Right cardiac atrium (tissue), 5 donors: ENCODE measurements around the gene CENPA. TPM values are rescaled to one million over a fixed set of nuclear protein-coding genes. Genes with fewer than 3 reads are reported as not detected.

Source experiments
- polyA plus RNA-seq: library from polyadenylated mRNA; stranded (reverse); fragments of 200-250 nt; gene quantifications from one replicate; pipeline ENCODE4 v1.2.3, GENCODE V29; 2013
- total RNA-seq, 4 donors: library from RNA; stranded (reverse); fragmentation: NEBNext Ultra II Directional; extraction: Animal tissue kit (Norgen Biotek cat#: 25700); gene quantifications; one replicate each; pipeline ENCODE4 v1.2.1, GENCODE V29; 2021
- donor health status: healthy with polysubstance abuse.
- donor health status: DM: no; HTN: yes; CAD: no.
- donor health status: DM: no; HTN: no; CAD: no.
- donor health status: DM: no; HTN: yes; CAD: no; lungs with severe emphysema.
- donor health status: DM: yes; HTN: yes; CAD: no.

CENPA gene
- total and polyA plus RNA-seq, 5 donors, result 0.18 to 0.91 (median 0.71) TPM; not detected in 2

Other genes starting within 250 kb of the CENPA start
- gene CIB4, start 144.7 kb upstream of the CENPA start, total RNA-seq, result not detected
- gene CIB4, start 144.7 kb upstream of the CENPA start, polyA plus RNA-seq, result not detected
- 10 to 100 TPM; 25.6 to 36.6 (median 28.2) TPM for gene KCNK3, start 93.3 kb upstream of the CENPA start, total RNA-seq
- 29.3 TPM for gene KCNK3, start 93.3 kb upstream of the CENPA start, polyA plus RNA-seq
- 10 to 100 TPM; 22.0 to 34.3 (median 26.5) TPM for gene SLC35F6, start 21.8 kb upstream of the CENPA start, total RNA-seq
- 18.8 TPM for gene SLC35F6, start 21.8 kb upstream of the CENPA start, polyA plus RNA-seq
- not detected for gene DPYSL5, start 62.1 kb downstream of the CENPA start, total RNA-seq
- gene DPYSL5, start 62.1 kb downstream of the CENPA start, polyA plus RNA-seq, result 0.05 TPM
- gene MAPRE3, start 184.6 kb downstream of the CENPA start, total RNA-seq, result 10 to 100 TPM; 43.6 to 58.8 (median 49.9) TPM
- 85.1 TPM for gene MAPRE3, start 184.6 kb downstream of the CENPA start, polyA plus RNA-seq
- 10 to 100 TPM; 40.8 to 56.7 (median 47.7) TPM for gene TMEM214, start 246.9 kb downstream of the CENPA start, total RNA-seq
- 29.4 TPM for gene TMEM214, start 246.9 kb downstream of the CENPA start, polyA plus RNA-seq